Lung (tissue), 12 donors: ENCODE results near the gene UNC45B. TPM values are rescaled to one million over a fixed set of nuclear protein-coding genes. Genes with fewer than 3 reads are reported as not detected.

Source experiments
- ATAC-seq: fragments of 200-7000 bp; cut with Tn5 transposase; one replicate; pipeline ENCODE4 v1.9.1; 2020; ENCODE audit warnings: moderate number of reproducible peaks; ENCODE audit not compliant: insufficient read depth, low FRiP score
- DNase-seq, 3 donors: peaks; one replicate each; pipeline ENCODE4 v3.0.0-alpha.2; 2013 to 2017
- H3K27ac ChIP-seq, 2 donors: one replicate each; pipeline ENCODE4 v1.5.1; 2013; ENCODE audit warnings: mild to moderate bottlenecking in 2 of 2, moderate library complexity in 2 of 2, control low read depth in 1 of 2, inconsistent platforms in 1 of 2, low read depth in 1 of 2, low read length in 1 of 2
- H3K27me3 ChIP-seq, 3 donors: one replicate each; pipeline ENCODE4 v1.5.1; 2013; ENCODE audit warnings: low read length in 2 of 3; ENCODE audit not compliant: control insufficient read depth in 3 of 3, insufficient read depth in 3 of 3
- H3K36me3 ChIP-seq, 4 donors: one replicate each; pipeline ENCODE4 v1.5.1; 2013; ENCODE audit warnings: low read length in 4 of 4, mild to moderate bottlenecking in 1 of 4, moderate library complexity in 1 of 4; ENCODE audit not compliant: control insufficient read depth in 4 of 4, insufficient read depth in 4 of 4
- H3K4me1 ChIP-seq, 5 donors: one replicate each; pipeline ENCODE4 v1.5.1; 2013; ENCODE audit warnings: low read length in 5 of 5, mild to moderate bottlenecking in 2 of 5, moderate library complexity in 1 of 5; ENCODE audit not compliant: control insufficient read depth in 5 of 5, insufficient read depth in 5 of 5
- H3K4me3 ChIP-seq: one replicate; pipeline ENCODE4 v1.5.1; 2013; ENCODE audit warnings: mild to moderate bottlenecking, control low read depth, moderate library complexity
- H3K9ac ChIP-seq, 2 donors: one replicate each; pipeline ENCODE4 v1.5.1; 2013; ENCODE audit warnings: low read length in 2 of 2, control low read depth in 1 of 2; ENCODE audit not compliant: insufficient read depth in 1 of 2
- H3K9me3 ChIP-seq, 4 donors: one replicate each; pipeline ENCODE4 v1.5.1; 2013; ENCODE audit warnings: low read length in 3 of 4, mild to moderate bottlenecking in 1 of 4, moderate library complexity in 1 of 4; ENCODE audit not compliant: control insufficient read depth in 4 of 4, insufficient read depth in 3 of 4
- whole genome bisulfite sequencing, 2 donors: extraction: QIAGEN DNeasy Blood & Tissue Kit; methylation state at CpG; one replicate each; pipeline ENCODE4 v1.1.7; 2013; 5-methylcytosine and 5-hydroxymethylcytosine counted together
- polyA plus RNA-seq, 2 donors: library from polyadenylated mRNA; stranded (reverse); fragments of 200-250 nt; gene quantifications; one replicate each; pipeline ENCODE4 v1.2.1, GENCODE V29; 2013
- total RNA-seq, 2 donors: library from RNA; depleted of rRNA in 1 of 2; stranded (reverse); fragments of >200 nt in 1 of 2; gene quantifications; one replicate each; pipeline ENCODE4 v1.2.1, GENCODE V29; 2014 to 2021
- TF ChIP-seq, protein P1 (sequence below): IDR thresholded peaks from 2 replicates; pipeline ENCODE4 v1.5.1; 2012; ENCODE audit warnings: mild to moderate bottlenecking; ENCODE audit errors: control extremely low read depth, extremely low read depth
- donor health status: control.
- donor health status: control.
- donor health status: Bipolar disorder and iron deficiency.
- donor health status: healthy.
- donor health status: DM: yes; HTN: yes; CAD: no.

The UNC45B gene
- total and polyA plus RNA-seq, 4 donors: 0.06 to 1.6 (median 0.29) TPM

DNA sequence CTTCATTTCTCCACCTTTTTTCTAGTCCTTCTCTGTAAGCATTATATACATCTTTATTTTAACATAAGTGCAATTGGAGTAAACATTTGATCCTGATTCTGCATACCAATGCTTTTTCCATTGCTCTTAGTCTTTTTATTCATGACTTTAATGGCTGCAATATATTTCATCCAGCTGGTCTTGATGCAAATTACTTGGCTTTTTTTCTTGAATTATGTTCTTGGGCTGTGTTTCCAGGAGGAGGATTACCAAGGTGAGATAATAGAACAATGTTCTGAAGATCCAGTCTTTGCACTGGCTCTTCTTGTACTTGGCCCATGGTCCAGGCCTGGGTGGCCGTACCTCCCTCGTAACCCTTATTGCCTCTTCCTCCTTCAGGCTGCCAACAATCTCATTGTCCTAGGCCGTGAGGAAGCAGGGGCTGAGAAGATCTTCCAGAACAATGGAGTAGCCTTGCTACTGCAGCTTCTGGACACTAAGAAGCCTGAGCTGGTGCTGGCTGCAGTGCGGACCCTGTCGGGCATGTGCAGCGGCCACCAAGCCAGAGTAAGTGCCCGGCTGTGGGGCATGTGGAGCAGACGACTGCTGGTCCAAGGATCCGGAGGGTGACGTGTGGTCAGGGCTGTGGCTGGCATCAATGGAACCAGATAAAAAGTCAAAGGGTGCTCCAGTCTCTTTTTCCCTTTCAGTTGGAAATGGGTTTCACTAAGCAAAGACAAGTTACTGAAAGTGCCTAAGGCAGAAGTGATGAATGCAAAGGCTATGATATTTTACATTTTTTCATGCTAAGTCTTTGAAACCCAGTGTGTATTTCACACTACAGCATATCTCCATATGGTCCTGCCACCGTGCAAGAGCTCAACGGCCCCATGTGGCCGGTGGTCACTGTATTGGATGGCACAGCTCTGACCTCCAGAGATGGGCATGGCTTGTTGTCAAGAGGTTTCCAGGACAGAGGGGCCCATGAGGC is 6.9 kb downstream of the UNC45B start:
- WGBS, 2 donors: 92 to 94% methylated on average over 13 of the region's 13 CpGs
- H3K27ac ChIP-seq: no peak overlapping the region
- peaks cover 0 to 11% (median 0%) of the 10 kb centered on the region in 3 donors for H3K27me3 ChIP-seq
- TF ChIP-seq, protein P1, sequence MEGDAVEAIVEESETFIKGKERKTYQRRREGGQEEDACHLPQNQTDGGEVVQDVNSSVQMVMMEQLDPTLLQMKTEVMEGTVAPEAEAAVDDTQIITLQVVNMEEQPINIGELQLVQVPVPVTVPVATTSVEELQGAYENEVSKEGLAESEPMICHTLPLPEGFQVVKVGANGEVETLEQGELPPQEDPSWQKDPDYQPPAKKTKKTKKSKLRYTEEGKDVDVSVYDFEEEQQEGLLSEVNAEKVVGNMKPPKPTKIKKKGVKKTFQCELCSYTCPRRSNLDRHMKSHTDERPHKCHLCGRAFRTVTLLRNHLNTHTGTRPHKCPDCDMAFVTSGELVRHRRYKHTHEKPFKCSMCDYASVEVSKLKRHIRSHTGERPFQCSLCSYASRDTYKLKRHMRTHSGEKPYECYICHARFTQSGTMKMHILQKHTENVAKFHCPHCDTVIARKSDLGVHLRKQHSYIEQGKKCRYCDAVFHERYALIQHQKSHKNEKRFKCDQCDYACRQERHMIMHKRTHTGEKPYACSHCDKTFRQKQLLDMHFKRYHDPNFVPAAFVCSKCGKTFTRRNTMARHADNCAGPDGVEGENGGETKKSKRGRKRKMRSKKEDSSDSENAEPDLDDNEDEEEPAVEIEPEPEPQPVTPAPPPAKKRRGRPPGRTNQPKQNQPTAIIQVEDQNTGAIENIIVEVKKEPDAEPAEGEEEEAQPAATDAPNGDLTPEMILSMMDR: no peak
- H3K4me1 ChIP-seq: peaks cover 0 to 17% (median 0%) of the 10 kb centered on the region in 5 donors
- H3K36me3 ChIP-seq: peaks cover 0 to 3% (median 0%) of the 10 kb centered on the region in 4 donors
- no peak overlapping the region for H3K9ac ChIP-seq
- ATAC-seq (no peak), DNase-seq (peak in 1 of 3 donors; percentile 23)
- H3K4me3 ChIP-seq: no peak overlapping the region
- no peaks in the 10 kb centered on the region for H3K9me3 ChIP-seq

DNA sequence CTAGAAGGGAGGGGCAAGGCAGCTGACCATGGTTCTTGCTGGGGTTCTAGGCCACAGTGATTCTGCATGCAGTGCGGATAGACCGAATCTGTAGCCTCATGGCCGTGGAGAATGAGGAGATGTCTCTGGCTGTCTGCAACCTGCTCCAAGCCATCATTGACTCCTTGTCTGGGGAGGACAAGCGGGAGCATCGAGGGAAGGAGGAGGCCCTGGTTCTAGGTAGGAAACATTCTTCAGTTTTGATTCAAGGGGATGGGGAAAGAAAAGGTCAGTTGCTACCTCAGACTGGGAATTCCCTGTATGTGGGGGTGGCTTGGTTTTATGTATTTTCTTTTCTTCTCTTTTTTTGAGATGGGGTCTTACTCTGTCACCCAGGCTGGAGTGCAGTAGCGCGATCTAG is 7.6 kb downstream of the UNC45B start:
- Histone ChIP-seq H3K36me3 (peaks cover 0 to 3% (median 0%) of the 10 kb centered on the region in 4 donors), H3K4me1 (peaks cover 0 to 17% (median 0%) of the 10 kb centered on the region in 5 donors), H3K9me3 (no peaks in the 10 kb centered on the region), H3K4me3 (no peak overlapping the region), H3K27ac (no peak overlapping the region), H3K27me3 (peaks cover 0 to 11% (median 0%) of the 10 kb centered on the region in 3 donors), H3K9ac (no peak overlapping the region)
- no peak for ATAC-seq
- TF ChIP-seq, protein P1: no peak
- WGBS, 2 donors: 95% methylated on average over 7 of the region's 7 CpGs
- no peak for DNase-seq

DNA sequence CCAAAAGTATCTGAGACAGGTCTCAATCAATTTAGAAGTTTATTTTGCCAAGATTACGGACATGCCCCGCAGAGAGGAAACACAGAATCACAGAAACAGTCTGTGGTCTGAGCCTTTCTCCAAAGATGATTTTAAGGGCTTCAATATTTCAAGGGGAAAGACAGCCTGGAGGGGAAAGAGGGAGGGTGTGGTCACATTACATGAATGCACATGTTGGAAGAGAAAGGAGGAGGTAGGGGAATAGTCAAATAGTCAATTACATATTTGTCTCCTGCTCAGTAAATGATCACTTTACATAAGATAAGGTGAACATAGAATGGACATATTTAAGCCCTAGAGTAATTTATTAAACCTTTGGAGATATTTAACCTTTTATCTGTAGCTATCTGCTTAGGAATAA is 12.3 kb downstream of the UNC45B start:
- no peaks in the 10 kb centered on the region for H3K9me3 ChIP-seq
- 58 to 59% methylated on average over 2 of the region's 2 CpGs for WGBS, 2 donors
- peaks cover 0 to 9% (median 0%) of the 10 kb centered on the region in 3 donors for H3K27me3 ChIP-seq
- TF ChIP-seq, protein P1: no peak
- no peaks in the 10 kb centered on the region for H3K36me3 ChIP-seq
- no peak for ATAC-seq
- no peak overlapping the region for H3K9ac ChIP-seq
- no peak overlapping the region for H3K4me3 ChIP-seq
- H3K27ac ChIP-seq: no peak overlapping the region
- H3K4me1 ChIP-seq: peaks cover 0 to 8% (median 0%) of the 10 kb centered on the region in 5 donors
- DNase-seq: no peak
